Activated naive CD4-positive, alpha-beta T cell treated with anti-CD3 and anti-CD28 coated beads, Interleukin-2, amount 10 ng/mL, durations not matched to agents 7 days and 5 days (primary cell): Measurements from ENCODE around the gene COX18.

ENCODE experiments used
- CTCF ChIA-PET: fragments of 350-600 bp; sonication (Branson Sonifier 250); formaldehyde crosslinking; loops from one replicate; lab custom pipeline; 2021; ENCODE audit warnings: antibody characterized with exemption; lab: Charles Lee
- DNase-seq: peaks from one replicate; pipeline ENCODE4 v3.0.0-alpha.2; 2020
- H3K27ac Mint-ChIP-seq: one replicate; pipeline ENCODE4 v1.8.0; 2021; ENCODE audit warnings: mild to moderate bottlenecking, moderate library complexity, mixed read lengths
- H3K27me3 Mint-ChIP-seq: one replicate; pipeline ENCODE4 v1.8.0; 2021; ENCODE audit warnings: mild to moderate bottlenecking, mixed read lengths
- H3K36me3 Mint-ChIP-seq: one replicate; pipeline ENCODE4 v1.8.0; 2021; ENCODE audit warnings: mixed read lengths
- H3K4me1 Mint-ChIP-seq: one replicate; pipeline ENCODE4 v1.8.0; 2021; ENCODE audit warnings: mixed read lengths
- H3K4me3 Mint-ChIP-seq: one replicate; pipeline ENCODE4 v1.8.0; 2021; ENCODE audit warnings: mild to moderate bottlenecking, moderate library complexity, mixed read lengths
- H3K9me3 Mint-ChIP-seq: one replicate; pipeline ENCODE4 v1.8.0; 2021; ENCODE audit warnings: mixed read lengths

The COX18 gene

GRCh38 chr4:73021634-73022033 is 47.9 kb downstream of the COX18 start:
- CTCF ChIA-PET, result no interaction called here
- H3K27me3 Mint-ChIP-seq, result no peaks in the 10 kb centered on the region
- DNase-seq, result no peak
- H3K27ac Mint-ChIP-seq, result no peak overlapping the region
- no peaks in the 10 kb centered on the region for H3K9me3 Mint-ChIP-seq
- no peaks in the 10 kb centered on the region for H3K4me1 Mint-ChIP-seq
- H3K4me3 Mint-ChIP-seq, result no peak overlapping the region
- H3K36me3 Mint-ChIP-seq, result no peaks in the 10 kb centered on the region

GRCh38 chr4:73019462-73020047 is 50.0 kb downstream of the COX18 start:
- H3K4me3 Mint-ChIP-seq, result no peak overlapping the region
- H3K4me1 Mint-ChIP-seq, result no peaks in the 10 kb centered on the region
- H3K27ac Mint-ChIP-seq, result no peak overlapping the region
- no peaks in the 10 kb centered on the region for H3K27me3 Mint-ChIP-seq
- no peak for DNase-seq
- H3K36me3 Mint-ChIP-seq, result no peaks in the 10 kb centered on the region
- H3K9me3 Mint-ChIP-seq, result no peaks in the 10 kb centered on the region
- CTCF ChIA-PET, result interaction anchor here (0.8 kb wide), 1 partner anchor 22 kb away, joined by 3 read pairs; no protein-coding TSS in a partner anchor

DNA sequence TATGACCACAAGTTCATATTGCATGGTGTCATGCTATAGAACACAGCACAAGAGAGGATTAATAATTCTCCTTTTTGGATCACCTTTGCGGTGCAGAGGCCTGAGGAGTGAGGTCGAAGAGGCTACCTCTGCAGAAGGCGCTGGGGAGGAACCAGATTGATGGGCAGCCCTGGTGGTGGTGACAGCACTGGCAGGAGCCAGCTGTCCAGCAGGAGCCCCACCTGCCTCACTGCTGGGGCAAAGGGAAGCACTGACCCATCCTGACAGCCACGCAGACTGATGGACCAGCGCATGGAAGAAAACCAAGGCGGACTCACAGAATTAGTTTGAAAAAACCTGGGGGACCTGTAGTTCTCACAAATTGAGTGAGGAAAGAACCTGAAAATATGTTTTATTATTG is 50.9 kb downstream of the COX18 start:
- H3K27me3 Mint-ChIP-seq, result no peaks in the 10 kb centered on the region
- CTCF ChIA-PET, result no interaction called here

DNA sequence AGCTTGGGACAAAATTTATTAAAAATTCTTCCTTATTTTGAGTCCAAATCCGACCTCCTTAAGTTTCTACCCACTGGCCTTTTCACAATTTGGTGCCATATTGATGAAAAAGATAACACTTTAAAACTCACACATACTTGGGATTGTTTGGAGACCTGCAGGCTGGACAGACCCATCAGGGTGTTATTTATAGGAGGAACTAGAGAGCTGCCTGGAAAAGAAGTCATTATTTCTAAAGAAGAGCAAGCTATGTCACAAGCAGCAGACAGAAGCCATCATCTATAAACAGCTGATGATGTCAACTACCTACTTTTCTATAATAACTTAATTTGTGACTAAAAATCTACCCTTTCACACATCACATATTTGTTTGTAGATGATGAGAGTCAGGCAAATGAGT is 56.2 kb downstream of the COX18 start:
- Mint-ChIP-seq H3K27me3 (no peaks in the 10 kb centered on the region), H3K27ac (no peak overlapping the region), H3K4me3 (no peak overlapping the region), H3K9me3 (peaks cover 2% of the 10 kb centered on the region), H3K4me1 (no peaks in the 10 kb centered on the region), H3K36me3 (no peaks in the 10 kb centered on the region)
- DNase-seq, result no peak
- CTCF ChIA-PET, result no interaction called here

More for the DNA sequence above, 50.9 kb downstream of the COX18 start:
- no peak overlapping the region for H3K4me3 Mint-ChIP-seq
- H3K9me3 Mint-ChIP-seq, result no peaks in the 10 kb centered on the region
- H3K36me3 Mint-ChIP-seq, result no peaks in the 10 kb centered on the region
- H3K27ac Mint-ChIP-seq, result no peak overlapping the region
- no peaks in the 10 kb centered on the region for H3K4me1 Mint-ChIP-seq
- DNase-seq, result no peak

DNA sequence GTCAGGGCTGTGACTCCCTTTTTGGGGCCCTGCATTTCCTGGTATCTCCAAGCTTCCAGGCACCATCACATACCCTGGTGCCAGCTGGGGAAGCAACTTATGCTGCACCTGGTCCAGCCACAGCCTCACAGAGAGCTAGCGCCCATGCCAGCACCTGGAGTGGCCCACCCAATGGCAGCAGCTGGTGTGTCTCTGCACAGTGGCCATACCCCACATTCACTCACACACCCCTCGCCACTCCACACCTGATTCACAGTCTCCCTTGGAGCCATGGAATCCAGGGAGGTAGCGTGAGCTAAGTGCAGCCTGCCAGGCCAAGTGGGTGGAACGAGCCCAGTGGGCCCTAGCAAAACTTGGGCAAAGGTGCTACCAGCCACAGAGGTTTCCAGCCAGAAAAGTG is 56.8 kb downstream of the COX18 start:
- no peak for DNase-seq
- H3K9me3 Mint-ChIP-seq, result peaks cover 2% of the 10 kb centered on the region
- H3K27me3 Mint-ChIP-seq, result no peaks in the 10 kb centered on the region
- H3K4me1 Mint-ChIP-seq, result no peaks in the 10 kb centered on the region
- no peak overlapping the region for H3K27ac Mint-ChIP-seq
- no peak overlapping the region for H3K4me3 Mint-ChIP-seq
- CTCF ChIA-PET, result interaction anchor here (0.9 kb wide), 1 partner anchor 310 kb away, joined by 3 read pairs; no protein-coding TSS in a partner anchor
- H3K36me3 Mint-ChIP-seq, result no peaks in the 10 kb centered on the region

DNA sequence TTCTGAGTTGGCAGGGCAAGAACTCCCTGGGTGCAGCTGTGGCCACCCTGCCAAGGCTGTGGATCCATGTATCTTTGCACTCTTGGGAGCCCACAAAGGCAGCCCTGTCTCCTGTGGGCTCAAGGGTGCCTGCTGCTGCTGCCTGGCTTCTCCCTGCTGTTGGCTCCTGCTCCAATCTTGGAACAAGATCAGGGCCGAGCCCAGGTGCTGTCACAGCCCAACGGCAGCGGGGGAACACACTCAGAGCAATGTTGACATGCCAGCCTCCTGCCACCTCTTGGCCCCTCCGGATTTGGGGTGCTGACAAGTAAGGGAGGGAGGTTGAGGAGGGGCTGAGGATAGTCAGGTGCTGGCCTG is 57.9 kb downstream of the COX18 start:
- DNase-seq, result no peak
- Mint-ChIP-seq H3K36me3 (no peaks in the 10 kb centered on the region), H3K9me3 (peaks cover 2% of the 10 kb centered on the region), H3K27ac (no peak overlapping the region), H3K4me1 (no peaks in the 10 kb centered on the region), H3K4me3 (no peak overlapping the region), H3K27me3 (no peaks in the 10 kb centered on the region)
- CTCF ChIA-PET, result interaction anchor here (0.9 kb wide), 1 partner anchor 309 kb away, joined by 3 read pairs; no protein-coding TSS in a partner anchor

- no peak overlapping the region for H3K27ac Mint-ChIP-seq
- CTCF ChIA-PET, result no interaction called here
Measured at GRCh38 chr4:73010789-73011628, 58.5 kb downstream of the COX18 start.

DNA sequence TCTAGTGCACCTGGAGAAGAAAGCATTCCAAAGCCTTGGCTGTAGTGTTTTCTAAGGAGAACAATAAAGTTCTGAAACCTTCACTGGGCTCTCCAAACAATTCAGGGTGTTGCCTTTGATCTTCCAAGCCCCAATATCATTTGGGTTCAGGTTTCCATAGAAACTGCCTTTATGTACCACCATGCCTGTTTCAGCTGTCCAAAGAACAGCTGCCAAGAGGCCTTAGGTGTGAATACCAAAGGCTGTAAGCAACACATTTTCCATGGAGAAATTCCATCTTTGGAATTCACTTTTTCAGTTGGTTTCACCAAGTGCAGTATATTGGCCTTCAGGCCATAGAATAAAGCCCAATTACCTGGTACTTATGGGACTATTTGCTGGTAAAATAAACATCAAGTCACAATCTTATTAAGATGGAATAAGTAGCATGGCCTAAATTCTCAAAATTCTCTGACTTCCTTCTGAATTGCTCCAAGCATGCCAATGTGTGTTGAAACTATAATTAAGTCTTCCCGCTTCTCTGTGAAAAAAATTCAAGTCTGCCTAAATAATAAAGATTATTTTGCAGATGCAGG is 61.9 kb downstream of the COX18 start:
- no peak for DNase-seq
- Mint-ChIP-seq H3K9me3 (peaks cover 2% of the 10 kb centered on the region), H3K27ac (no peak overlapping the region), H3K4me3 (no peak overlapping the region), H3K4me1 (no peaks in the 10 kb centered on the region), H3K36me3 (no peaks in the 10 kb centered on the region), H3K27me3 (peaks cover 4% of the 10 kb centered on the region)
- CTCF ChIA-PET, result no interaction called here

More at GRCh38 chr4:73010789-73011628, 58.5 kb downstream of the COX18 start:
- no peak overlapping the region for H3K4me3 Mint-ChIP-seq
- H3K27me3 Mint-ChIP-seq, result no peaks in the 10 kb centered on the region
- H3K4me1 Mint-ChIP-seq, result no peaks in the 10 kb centered on the region
- peaks cover 2% of the 10 kb centered on the region for H3K9me3 Mint-ChIP-seq
- no peaks in the 10 kb centered on the region for H3K36me3 Mint-ChIP-seq
- DNase-seq, result no peak

GRCh38 chr4:73006286-73006990 is 63.1 kb downstream of the COX18 start:
- Mint-ChIP-seq H3K4me3 (no peak overlapping the region), H3K27ac (no peak overlapping the region), H3K27me3 (peaks cover 4% of the 10 kb centered on the region), H3K36me3 (no peaks in the 10 kb centered on the region), H3K9me3 (no peaks in the 10 kb centered on the region), H3K4me1 (no peaks in the 10 kb centered on the region)
- CTCF ChIA-PET, result no interaction called here
- no peak for DNase-seq

DNA sequence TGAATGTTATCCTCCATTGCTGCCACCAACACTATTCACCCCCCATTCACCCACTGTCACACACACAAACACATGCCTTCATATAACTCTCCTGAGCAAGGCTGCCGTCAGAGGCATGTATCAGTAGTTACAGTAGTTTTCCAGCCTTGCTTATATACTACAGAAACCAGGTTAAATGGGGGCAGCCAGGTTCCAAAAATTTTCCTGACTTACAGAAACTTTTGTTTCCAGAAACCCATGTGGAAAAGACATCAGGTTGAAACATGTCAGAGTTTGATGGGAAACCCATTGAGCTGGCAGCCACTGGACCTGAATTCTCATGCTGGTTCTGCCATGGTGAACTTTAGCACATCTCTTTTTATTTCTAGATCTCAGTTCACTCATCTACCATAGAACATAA is 64.0 kb downstream of the COX18 start:
- Mint-ChIP-seq H3K9me3 (no peaks in the 10 kb centered on the region), H3K27me3 (peaks cover 4% of the 10 kb centered on the region), H3K4me1 (no peaks in the 10 kb centered on the region), H3K36me3 (no peaks in the 10 kb centered on the region), H3K27ac (no peak overlapping the region), H3K4me3 (no peak overlapping the region)
- DNase-seq, result no peak
- CTCF ChIA-PET, result no interaction called here
